GM21528 (cell line): ENCODE results near the gene DDX19B.
"Not testable (repeated sequence)": the region's sequence is repeated elsewhere in the genome, so short reads cannot be mapped to it uniquely, and the experiment has no call there.

Experiments
- ATAC-seq: cut with Tn5 transposase; IDR thresholded peaks from one replicate; pipeline ENCODE4 v1.9.1; 2021; ENCODE audit warnings: mild to moderate bottlenecking, moderate library complexity; ENCODE audit not compliant: unreplicated experiment, low FRiP score

Gene DDX19B

DNA sequence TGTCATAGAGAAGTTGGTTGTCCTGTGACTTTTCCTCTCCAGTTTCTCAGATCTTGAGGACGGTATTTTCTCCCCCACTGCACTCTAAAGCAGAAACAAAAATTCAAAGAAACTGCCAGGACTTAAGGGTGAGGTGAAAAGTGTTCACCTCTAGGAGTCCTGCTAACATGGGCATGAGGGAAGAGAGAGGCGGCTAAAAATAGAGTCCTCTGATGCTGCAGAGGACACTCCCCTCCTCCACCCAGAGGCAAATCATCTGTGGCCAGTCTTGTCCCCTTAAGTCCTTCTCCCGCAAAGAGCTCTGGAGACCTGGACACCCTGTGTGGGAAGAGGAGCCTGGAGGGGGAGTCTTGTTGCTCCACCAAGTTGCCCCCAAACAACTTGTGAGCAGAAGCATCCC is 43.0 kb downstream of the DDX19B start:
- ATAC-seq = no peak

DNA sequence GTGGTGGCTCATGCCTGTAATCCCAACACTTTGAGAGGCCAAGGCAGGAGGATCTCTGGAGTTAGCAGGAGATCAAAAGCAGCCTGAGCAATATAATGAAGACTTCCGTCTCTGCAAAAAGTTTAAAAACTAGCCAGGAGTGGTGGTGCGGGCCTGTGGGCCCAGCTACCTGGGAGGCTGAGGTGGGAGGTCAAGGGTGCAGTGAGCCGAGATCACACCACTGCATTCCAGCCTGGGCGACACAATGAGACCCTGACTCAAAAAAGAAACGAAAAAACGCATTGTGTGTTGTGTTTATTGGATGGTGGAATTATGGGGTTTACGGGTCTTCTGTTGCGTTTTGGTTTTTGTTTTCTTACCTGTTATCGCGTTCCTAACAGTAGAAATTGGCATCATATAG is 46.9 kb downstream of the DDX19B start:
- ATAC-seq = no peak

DNA sequence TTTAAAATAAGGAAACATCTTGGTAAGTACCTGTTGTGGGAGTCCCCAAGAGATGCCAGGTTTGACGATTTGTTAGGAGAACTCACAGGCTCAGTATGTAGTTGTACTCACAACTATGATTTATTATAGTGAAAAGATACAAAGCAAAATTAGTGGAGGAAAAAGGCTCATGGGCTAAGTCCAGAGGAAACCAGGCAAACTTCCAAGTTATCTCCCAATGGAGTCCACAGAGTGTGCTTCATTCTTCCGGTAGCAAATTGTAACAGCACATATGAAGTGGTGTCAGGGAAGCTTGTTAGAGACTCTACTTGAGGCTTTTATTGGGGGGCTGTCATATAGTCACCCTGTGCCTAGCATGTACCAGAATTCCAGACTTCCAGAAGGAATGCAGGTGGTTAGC is 50.0 kb downstream of the DDX19B start:
- ATAC-seq = no peak

DNA sequence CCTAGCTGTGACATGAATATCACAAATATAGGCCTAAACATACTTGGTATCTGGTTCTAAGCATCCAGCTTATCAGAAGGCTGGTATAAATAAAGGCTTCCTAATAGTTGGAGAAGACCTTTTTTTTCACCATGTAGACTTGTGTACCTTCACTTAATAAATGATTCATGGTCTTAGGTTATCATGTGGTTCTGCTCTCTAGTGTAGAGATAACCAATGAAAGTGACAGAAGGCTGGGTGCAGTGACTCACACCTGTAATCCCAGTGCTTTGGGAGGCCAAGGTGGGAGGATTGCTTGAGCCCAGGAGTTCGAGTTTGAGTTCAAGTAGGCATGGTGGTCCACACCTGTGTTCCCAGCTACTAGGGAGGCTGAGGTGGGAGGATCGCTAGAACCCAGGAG is 50.8 kb downstream of the DDX19B start:
- ATAC-seq = no peak

DNA sequence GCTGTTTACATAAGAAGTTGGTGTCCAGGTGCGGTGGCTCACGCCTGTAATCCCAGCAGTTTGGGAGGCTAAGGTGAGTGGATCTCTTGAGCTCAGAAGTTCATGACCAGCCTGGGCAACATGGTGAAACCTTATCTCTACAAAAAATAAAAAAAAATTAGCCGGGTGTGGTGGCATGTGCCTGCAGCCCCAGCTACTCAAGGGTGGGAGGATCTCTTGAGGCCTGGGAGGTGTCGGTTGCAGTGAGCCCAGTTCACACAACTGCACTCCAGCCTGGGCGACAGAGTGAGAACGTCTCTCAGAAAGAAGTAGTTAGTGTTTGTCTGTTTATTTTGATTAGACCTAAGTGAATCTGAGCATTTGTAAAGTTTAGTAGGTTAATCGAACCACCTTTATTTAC is 60.6 kb downstream of the DDX19B start:
- no peak for ATAC-seq

DNA sequence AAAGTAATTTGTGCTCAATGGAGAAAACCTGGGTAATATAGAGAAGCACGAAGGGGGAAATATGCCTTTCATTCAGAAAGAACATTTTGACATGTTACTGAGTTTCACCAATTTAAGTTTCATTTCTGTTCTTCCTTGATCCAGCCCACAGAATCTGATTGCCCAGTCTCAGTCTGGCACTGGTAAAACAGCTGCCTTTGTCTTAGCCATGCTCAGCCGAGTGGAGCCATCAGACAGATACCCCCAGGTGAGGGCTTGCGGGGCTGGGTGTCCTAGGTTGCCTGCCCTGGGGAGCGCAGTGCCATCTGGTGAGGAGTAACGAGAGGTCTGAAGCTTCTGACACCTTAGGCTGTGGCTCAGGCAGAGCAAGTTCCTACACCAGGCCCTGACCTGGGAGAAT is 65.4 kb downstream of the DDX19B start:
- ATAC-seq = no peak

DNA sequence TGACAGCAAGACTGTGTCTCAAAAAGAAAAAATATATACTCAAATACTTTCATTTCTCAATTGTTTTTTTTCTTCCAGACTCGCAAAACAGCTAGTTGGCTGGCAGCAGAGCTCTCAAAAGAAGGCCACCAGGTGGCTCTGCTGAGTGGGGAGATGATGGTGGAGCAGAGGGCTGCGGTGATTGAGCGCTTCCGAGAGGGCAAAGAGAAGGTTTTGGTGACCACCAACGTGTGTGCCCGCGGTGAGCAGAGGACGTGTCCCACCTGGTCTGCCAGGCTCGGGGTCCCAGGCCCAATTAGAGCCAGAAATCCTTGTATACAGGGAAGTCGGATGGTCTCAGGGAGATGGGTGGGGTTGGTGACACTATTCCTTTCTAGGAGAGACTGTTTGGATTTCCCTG is 71.2 kb downstream of the DDX19B start:
- not testable (repeated sequence) for ATAC-seq

DNA sequence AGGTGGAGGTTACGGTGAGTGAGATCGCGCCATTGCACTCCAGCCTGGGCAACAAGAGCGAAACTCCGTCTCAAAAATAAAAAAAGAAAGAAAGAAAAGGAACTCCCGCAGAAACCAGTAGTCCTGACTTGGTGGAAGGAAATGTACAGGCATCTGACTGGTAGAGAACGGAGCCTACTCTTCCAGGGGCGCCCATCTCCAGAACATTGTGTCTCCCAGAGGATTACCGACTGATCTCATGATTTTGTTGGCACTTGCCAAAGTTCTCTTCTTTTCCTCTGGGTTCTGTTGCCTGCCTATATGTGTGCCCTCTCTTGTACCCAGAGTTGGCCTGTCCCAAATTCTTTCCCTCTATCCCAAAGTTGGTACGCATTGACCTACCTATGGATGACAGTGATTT is 71.9 kb downstream of the DDX19B start:
- no peak for ATAC-seq

DNA sequence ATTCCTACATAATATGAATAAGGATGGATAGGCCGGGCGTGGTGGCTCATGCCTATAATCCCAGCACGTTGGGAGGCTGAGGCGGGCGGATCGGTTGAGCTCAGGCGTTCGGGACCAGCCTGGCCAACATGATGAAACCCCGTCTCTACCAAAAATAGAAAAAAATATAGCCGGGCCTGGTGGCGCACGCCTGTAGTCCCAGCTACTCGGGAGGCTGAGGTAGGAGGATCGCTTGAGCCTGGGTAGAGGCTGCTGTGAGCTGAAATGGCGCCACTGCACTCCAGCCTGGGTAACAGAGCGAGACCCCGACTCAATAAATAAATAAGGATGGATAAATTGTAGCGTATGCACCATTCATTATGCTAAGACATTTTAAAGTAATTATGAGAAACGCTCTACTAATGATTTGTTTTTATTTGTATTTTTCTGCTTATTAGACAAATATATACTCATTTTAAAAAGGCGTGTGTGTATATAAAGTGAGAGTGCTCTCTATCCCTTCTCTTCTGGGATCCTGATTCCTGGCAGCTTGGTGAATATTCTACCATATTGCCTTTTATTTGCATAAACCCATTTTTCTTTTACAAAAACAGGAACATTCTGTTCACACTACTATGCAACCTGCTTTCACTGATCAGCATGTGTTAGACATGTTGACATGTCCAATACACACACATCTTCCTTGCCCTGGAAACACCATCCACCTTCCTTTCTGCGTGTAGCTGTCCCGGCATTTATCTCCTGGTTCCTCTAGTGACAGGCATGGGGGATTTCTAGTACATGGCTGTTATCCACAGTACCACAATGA is 74.1 kb downstream of the DDX19B start:
- no peak for ATAC-seq

DNA sequence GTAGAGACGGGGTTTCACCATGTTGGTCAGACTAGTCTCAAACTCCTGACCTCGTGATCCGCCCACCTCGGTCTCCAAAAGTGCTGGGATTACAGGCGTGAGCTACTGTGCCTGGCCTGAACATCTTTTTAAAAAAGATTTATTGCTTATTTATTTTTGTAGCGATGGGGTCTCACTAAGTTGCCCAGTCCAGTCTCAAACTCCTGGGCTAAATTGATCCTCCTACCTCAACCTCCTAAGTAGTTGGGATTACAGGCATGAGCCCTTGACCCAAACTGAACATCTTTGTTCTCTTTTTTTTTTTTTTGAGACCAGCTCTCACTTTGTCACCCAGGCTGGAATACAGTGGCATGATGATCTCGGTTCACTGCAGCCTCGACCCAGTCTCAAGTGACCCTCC is 75.2 kb downstream of the DDX19B start:
- ATAC-seq = no peak

DNA sequence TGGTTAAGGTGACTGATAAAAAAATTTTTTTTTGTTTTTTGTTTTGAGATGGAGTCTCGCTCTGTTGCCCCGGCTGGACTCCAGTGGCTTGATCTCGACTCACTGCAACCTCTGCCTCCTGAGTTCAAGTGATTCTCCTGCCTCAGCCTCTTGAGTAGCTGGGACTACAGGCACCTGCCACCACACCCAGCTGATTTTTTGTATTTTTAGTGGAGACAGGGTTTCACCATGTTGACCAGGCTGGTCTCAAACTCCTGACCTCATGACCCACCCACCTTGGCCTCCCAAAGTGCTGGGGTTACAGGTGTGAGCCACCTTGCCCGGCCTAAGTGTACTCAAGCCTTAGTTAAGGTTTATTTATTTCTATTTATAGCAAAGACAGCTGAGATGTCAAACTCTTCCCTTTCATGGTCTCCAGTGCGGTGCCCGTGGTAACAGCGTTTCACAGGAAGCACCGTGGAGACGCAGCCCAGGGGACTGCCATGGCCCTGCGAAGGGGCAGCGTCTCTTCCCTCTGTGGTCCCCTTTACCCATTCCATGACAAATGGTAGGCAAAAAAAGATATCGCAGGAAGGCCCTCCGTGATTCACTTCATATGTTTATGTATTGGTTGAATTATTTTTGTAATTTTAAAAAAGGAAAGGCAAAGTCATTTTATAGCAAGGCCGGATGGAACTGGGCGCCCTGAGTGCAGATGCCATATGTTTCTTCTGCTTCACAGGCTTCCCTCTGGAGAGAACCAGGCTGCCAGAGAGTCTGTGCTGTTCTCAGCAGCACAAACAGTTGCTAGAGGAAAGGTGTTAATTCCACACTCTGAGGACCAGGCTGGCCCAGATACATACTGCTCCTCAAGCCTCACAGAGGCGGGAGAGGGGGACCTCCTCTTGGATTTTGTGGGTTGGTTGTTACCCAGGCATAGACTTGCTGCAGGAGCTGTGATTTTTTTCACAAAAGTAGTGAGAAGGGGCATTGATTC is 76.9 kb downstream of the DDX19B start:
- ATAC-seq = no peak

DNA sequence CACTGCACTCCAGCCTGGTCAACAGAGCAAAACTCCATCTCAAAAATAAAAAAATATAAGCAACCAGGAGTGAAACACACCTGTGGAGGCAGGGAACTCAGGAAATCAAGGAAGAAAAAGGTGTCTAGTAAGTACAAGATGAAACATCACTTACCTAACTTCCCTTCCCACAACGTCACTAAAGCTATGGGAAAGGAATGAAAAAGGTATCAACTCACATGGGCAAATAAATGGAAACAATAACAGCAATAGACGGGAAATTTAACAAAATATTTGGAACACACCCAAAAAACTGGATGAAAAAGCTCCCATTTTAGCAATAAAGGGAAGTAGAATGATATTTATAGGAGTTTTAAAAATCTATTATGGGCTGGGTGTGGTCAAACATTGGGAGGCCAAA is 78.8 kb downstream of the DDX19B start:
- no peak for ATAC-seq

DNA sequence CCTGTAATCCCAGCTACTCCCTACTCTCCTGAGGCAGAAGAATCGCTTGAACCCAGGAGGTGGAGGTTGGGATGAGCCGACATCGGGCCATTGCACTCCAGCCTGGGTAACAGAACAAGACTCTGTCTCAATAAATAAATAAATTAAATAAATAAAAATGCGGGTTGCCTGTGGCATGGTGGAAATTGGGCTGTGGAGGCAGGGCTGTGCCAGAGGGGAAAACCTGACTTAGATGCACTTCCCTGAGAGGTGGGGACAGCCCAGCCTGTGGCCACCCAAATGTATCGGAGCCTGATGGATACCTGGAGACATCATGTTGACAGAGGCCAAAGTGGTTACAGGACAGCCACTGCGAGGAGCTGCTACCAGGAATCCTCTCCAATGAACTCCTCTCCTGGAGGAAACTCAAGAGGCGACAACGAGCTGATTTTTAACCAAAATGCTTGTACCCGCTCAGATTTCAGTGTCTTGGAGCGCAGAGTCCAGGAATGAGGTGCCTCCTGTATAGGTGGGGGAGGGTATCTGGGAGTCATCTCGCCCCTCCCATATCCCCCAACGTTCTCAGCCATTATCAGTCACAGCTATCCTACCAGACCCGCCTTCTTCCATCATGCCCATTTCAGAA is 80.0 kb downstream of the DDX19B start:
- no peak for ATAC-seq

DNA sequence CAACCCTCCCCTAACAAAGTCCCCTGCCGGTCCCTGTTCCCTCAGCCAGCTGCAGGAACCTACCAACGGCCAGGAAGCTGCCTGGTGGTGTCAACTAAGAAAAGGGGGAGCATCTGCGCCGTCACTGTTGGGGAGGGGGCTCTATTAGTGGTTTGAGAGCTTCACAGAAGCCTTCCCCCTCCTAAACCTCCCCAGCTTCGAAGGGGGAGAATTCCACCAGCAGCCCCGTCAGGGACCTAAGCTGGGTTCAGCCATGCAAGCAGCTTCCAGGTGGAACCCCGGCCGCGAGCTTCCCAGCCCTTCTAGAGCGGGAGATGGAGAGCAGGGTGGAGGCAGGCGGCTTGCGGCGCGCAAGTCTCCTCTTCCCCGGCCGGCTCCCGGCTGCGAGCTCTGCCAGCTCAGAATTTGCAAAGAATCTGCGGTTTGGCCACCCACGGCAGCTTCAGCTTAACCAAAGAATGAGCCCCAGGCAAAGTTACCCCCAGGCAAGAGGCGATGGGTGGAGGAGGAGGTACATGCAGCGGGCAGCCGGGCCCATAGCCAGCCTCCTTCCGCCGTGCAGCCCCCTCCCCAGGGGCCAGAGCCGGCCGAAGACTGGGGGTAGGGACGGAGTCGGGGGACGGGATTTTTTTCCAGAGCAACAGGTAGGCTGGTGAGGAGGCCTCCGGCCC is 81.4 kb downstream of the DDX19B start:
- peak; percentile 5 for ATAC-seq

DNA sequence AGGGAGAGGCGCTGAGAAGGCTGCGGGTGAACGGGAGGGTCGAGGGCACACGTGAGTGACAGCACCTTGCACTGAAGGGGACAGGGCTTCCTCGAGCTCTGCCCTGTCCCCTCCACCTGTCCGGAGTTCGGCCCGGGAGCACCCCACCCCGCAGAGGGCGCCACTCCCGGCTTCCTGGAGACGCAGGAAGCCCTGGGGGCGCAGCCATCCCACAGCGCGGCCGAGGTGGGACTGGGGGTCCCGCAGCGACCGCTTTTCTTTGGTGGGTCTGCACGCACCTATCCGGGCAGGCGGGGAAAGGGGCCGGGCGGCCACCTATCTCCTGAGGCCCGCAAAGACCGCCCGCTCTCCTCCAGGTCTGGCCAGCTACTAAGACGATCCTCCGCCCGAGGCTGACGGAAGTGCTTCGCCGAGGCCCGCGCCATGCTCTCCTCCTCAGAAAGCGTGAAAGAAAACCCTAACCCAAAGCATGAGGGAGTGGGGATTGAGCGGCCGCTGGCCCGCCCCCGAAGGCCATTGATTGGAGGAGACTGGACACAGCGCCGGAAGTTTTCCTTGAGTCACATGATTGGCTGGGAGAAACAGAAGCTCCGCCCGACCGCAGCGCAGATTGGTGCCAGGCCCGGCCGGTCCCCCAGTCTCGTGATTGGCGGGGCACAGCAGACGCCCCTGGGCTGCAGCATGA is 82.1 kb downstream of the DDX19B start:
- peak; percentile 83 for ATAC-seq

DNA sequence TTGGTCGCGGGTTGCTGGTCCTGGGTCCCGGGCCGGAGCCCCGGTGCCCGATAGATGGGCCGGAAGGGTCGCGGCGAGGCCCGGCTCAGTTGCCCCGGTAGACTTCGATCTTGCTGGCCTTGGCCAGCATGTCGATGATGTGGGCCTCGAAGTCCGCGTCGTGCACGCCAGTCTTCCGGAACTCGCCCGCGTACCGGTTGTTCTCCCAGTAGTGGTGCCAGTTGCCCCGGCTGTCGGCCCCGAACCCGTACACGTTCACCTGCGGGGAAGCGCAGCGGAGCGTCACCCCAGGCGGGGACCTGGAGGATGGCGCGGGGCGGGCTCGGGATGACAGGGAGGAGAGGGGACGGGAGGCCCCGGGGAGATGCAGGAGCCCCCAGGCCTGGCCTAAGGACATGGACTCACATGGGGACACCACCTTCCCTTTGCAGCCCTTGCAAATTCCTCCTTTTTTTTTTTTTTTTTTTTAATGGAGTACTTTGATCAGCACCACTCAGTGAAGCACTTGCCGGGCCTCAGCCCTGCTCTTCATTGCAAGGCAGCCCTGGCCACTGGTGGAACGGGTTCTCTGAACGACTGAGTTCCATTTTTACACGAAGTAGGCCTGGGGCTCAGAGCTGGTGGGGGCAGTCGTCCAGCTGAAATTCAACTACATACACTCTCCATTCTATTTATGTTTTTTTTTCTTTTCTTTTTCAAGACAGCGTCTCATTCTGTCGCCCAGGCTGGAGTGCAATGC is 82.8 kb downstream of the DDX19B start:
- no peak for ATAC-seq

DNA sequence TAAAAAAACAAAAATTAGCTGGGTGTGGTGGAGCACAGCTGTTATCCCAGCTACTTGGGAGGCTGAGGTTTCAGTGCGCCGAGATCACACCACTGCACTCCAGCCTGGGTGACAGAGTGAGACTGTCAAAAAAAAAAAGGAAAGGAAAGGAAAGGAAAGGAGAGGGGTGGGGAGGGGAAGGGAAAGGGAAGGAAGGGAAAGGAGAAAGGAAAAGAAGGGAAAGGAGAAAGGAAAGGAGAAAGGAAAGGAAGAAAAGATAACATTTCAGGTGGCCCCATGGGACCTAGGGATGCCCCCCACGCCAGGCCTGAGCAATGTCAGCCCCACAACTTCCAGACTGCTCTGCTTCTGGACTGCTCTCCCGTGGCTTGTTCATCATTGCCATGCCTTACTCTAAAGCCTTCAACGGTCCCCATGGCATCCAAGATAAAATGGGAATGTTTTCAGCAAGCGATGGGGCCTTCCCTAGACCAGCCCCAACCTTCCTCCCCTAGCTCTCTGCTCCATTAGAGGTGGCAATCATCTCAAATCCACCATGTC is 84.5 kb downstream of the DDX19B start:
- no peak for ATAC-seq
